ENCODE data around the gene PACRG. TPM values are rescaled to one million over a fixed set of nuclear protein-coding genes. Genes with fewer than 3 reads are reported as not detected.

PACRG gene
- polyA plus RNA-seq, 1 donor from 2014 or later, result 16.6 TPM

- no peaks in the 10 kb centered on the region for H3F3A ChIP-seq (ENCODE audit: insufficient read depth, low read length, poor library complexity, severe bottlenecking)
- no peaks in the 10 kb centered on the region for H3K36me3 ChIP-seq (ENCODE audit: insufficient read depth, low read length)
- H3K79me2 ChIP-seq (replicated peaks; ENCODE audit: insufficient read depth, low read length), result no peaks in the 10 kb centered on the region
- no peaks in the 10 kb centered on the region for H3K9me3 ChIP-seq (ENCODE audit: low read length)
- no peak overlapping the region for H3K27ac ChIP-seq (ENCODE audit: low read length)
- H2AFZ ChIP-seq (ENCODE audit: low read depth, low read length), result no peak overlapping the region
- no peaks in the 10 kb centered on the region for H4K20me1 ChIP-seq (ENCODE audit: insufficient read depth)
- H3K9me2 ChIP-seq (ENCODE audit: insufficient read depth, low read length), result no peaks in the 10 kb centered on the region
- H3K4me2 ChIP-seq (ENCODE audit: low read length), result no peak overlapping the region
- H3K9ac ChIP-seq (ENCODE audit: low read length), result no peak overlapping the region
- no peaks in the 10 kb centered on the region for H3K27me3 ChIP-seq (ENCODE audit: insufficient read depth, low read depth, low read length)
- no peak for TF ChIP-seq EP300 (conservative IDR thresholded peaks at IDR 0.05; ENCODE audit: poor library complexity, severe bottlenecking)
- TF ChIP-seq MXI1 (conservative IDR thresholded peaks at IDR 0.05; ENCODE audit: poor library complexity, severe bottlenecking), result no peak
- no peak for TF ChIP-seq SMC3 (conservative IDR thresholded peaks at IDR 0.05; ENCODE audit: poor library complexity)
- TF ChIP-seq TAF1 (IDR thresholded peaks at IDR 0.05; ENCODE audit: low read depth), result no peak
- no peak for TF ChIP-seq POLR2AphosphoS5 (IDR thresholded peaks at IDR 0.05)
- TF ChIP-seq, protein P1, sequence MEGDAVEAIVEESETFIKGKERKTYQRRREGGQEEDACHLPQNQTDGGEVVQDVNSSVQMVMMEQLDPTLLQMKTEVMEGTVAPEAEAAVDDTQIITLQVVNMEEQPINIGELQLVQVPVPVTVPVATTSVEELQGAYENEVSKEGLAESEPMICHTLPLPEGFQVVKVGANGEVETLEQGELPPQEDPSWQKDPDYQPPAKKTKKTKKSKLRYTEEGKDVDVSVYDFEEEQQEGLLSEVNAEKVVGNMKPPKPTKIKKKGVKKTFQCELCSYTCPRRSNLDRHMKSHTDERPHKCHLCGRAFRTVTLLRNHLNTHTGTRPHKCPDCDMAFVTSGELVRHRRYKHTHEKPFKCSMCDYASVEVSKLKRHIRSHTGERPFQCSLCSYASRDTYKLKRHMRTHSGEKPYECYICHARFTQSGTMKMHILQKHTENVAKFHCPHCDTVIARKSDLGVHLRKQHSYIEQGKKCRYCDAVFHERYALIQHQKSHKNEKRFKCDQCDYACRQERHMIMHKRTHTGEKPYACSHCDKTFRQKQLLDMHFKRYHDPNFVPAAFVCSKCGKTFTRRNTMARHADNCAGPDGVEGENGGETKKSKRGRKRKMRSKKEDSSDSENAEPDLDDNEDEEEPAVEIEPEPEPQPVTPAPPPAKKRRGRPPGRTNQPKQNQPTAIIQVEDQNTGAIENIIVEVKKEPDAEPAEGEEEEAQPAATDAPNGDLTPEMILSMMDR (IDR thresholded peaks at IDR 0.05; ENCODE audit: poor library complexity, severe bottlenecking), result no peak
- TF ChIP-seq EZH2 (IDR thresholded peaks at IDR 0.05; ENCODE audit: borderline replicate concordance, insufficient read depth, low read length, poor library complexity, severe bottlenecking), result no peak
- no peak for TF ChIP-seq REST (IDR thresholded peaks at IDR 0.05; ENCODE audit: borderline replicate concordance)
- no peak for TF ChIP-seq RAD21 (conservative IDR thresholded peaks at IDR 0.05)
- no peak overlapping the region for H3K4me3 ChIP-seq (ENCODE audit: low read length)
Measured at GRCh38 chr6:163017801-163018200, 290.0 kb downstream of the PACRG start.

- H3K9me2 ChIP-seq (ENCODE audit: insufficient read depth, low read length), result no peaks in the 10 kb centered on the region
- no peak overlapping the region for H3K4me3 ChIP-seq (ENCODE audit: low read length)
- H3K9me3 ChIP-seq (ENCODE audit: low read length), result no peaks in the 10 kb centered on the region
- no peak overlapping the region for H3K9ac ChIP-seq (ENCODE audit: low read length)
- TF ChIP-seq MXI1 (conservative IDR thresholded peaks at IDR 0.05; ENCODE audit: poor library complexity, severe bottlenecking) (no peak), TAF1 (IDR thresholded peaks at IDR 0.05; ENCODE audit: low read depth) (no peak), EZH2 (IDR thresholded peaks at IDR 0.05; ENCODE audit: borderline replicate concordance, insufficient read depth, low read length, poor library complexity, severe bottlenecking) (no peak), POLR2AphosphoS5 (IDR thresholded peaks at IDR 0.05) (no peak), SMC3 (conservative IDR thresholded peaks at IDR 0.05; ENCODE audit: poor library complexity) (no peak), REST (IDR thresholded peaks at IDR 0.05; ENCODE audit: borderline replicate concordance) (no peak), EP300 (conservative IDR thresholded peaks at IDR 0.05; ENCODE audit: poor library complexity, severe bottlenecking) (no peak), RAD21 (conservative IDR thresholded peaks at IDR 0.05) (no peak)
- TF ChIP-seq, protein P1 (IDR thresholded peaks at IDR 0.05; ENCODE audit: poor library complexity, severe bottlenecking), result no peak
- no peaks in the 10 kb centered on the region for H4K20me1 ChIP-seq (ENCODE audit: insufficient read depth)
- H3F3A ChIP-seq (ENCODE audit: insufficient read depth, low read length, poor library complexity, severe bottlenecking), result no peaks in the 10 kb centered on the region
- no peak overlapping the region for H2AFZ ChIP-seq (ENCODE audit: low read depth, low read length)
- no peak overlapping the region for H3K27ac ChIP-seq (ENCODE audit: low read length)
- H3K27me3 ChIP-seq (ENCODE audit: insufficient read depth, low read depth, low read length), result no peaks in the 10 kb centered on the region
- H3K36me3 ChIP-seq (ENCODE audit: insufficient read depth, low read length), result no peaks in the 10 kb centered on the region
- no peaks in the 10 kb centered on the region for H3K79me2 ChIP-seq (replicated peaks; ENCODE audit: insufficient read depth, low read length)
- no peak overlapping the region for H3K4me2 ChIP-seq (ENCODE audit: low read length)
Measured at GRCh38 chr6:163019926-163020325, 292.2 kb downstream of the PACRG start.

All from neural cell (in vitro differentiated cells).